ENCODE results near the gene STK10.

STK10 gene

DNA sequence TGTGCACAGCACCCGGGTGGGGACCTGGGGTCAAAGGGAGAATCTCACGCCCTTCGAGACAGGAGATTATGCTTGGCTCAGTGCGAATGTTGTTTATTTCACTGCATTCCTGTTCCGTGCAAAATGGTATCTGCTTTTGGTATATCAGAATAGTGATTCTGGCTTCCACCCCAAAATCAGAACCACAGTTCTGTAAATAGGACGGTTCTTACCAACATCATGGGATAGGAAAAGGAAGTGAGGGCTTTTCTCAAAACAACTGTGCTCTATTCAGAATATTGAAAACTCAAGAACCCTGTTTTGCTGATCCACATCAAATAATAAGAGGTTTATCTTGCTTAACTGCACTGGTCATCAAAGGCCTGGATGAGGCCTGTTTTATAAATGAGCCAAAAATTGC is 129.9 kb downstream of the STK10 start:
- H3K36me3 ChIP-seq (replicated peaks; ENCODE audit: low read depth, low read length): peaks cover 59% of the 10 kb centered on the region
- no peaks in the 10 kb centered on the region; the same call in none of the 2 replicates for H4K20me1 ChIP-seq (ENCODE audit: insufficient read depth, low read length)
- TF ChIP-seq CTCF (IDR thresholded peaks at IDR 0.05; ENCODE audit: low read depth, low read length): no peak
- TF ChIP-seq EZH2phosphoT487 (IDR thresholded peaks at IDR 0.05; ENCODE audit: low read depth): no peak
- H3K4me3 ChIP-seq (ENCODE audit: low read length): no peak overlapping the region
- H3K27ac ChIP-seq (ENCODE audit: low read length): no peak overlapping the region
- no peak overlapping the region for H3K4me2 ChIP-seq (ENCODE audit: low read length)
- no peaks in the 10 kb centered on the region for H3K27me3 ChIP-seq (ENCODE audit: low read depth, low read length)
- H3K9ac ChIP-seq (ENCODE audit: low read length): no peak overlapping the region
- no peaks in the 10 kb centered on the region for H3K9me3 ChIP-seq (ENCODE audit: insufficient read depth, low read length)
- no peak overlapping the region for H2AFZ ChIP-seq (ENCODE audit: low read depth, low read length)
- no peaks in the 10 kb centered on the region for H3K79me2 ChIP-seq (ENCODE audit: low read length)
- no peaks in the 10 kb centered on the region for H3K4me1 ChIP-seq (ENCODE audit: low read length)

GRCh38 chr5:172055996-172056395 is 132.0 kb downstream of the STK10 start:
- Histone ChIP-seq H3K4me3 (ENCODE audit: low read length) (no peak overlapping the region), H3K27ac (ENCODE audit: low read length) (no peak overlapping the region), H3K36me3 (replicated peaks; ENCODE audit: low read depth, low read length) (peaks cover 66% of the 10 kb centered on the region), H3K9ac (ENCODE audit: low read length) (no peak overlapping the region), H3K27me3 (ENCODE audit: low read depth, low read length) (no peaks in the 10 kb centered on the region), H3K9me3 (ENCODE audit: insufficient read depth, low read length) (no peaks in the 10 kb centered on the region), H2AFZ (ENCODE audit: low read depth, low read length) (no peak overlapping the region), H3K79me2 (ENCODE audit: low read length) (no peaks in the 10 kb centered on the region), H4K20me1 (ENCODE audit: insufficient read depth, low read length) (no peaks in the 10 kb centered on the region; the same call in none of the 2 replicates), H3K4me1 (ENCODE audit: low read length) (no peaks in the 10 kb centered on the region), H3K4me2 (ENCODE audit: low read length) (no peak overlapping the region)
- TF ChIP-seq EZH2phosphoT487 (IDR thresholded peaks at IDR 0.05; ENCODE audit: low read depth): no peak
- no peak for TF ChIP-seq CTCF (IDR thresholded peaks at IDR 0.05; ENCODE audit: low read depth, low read length)

DNA sequence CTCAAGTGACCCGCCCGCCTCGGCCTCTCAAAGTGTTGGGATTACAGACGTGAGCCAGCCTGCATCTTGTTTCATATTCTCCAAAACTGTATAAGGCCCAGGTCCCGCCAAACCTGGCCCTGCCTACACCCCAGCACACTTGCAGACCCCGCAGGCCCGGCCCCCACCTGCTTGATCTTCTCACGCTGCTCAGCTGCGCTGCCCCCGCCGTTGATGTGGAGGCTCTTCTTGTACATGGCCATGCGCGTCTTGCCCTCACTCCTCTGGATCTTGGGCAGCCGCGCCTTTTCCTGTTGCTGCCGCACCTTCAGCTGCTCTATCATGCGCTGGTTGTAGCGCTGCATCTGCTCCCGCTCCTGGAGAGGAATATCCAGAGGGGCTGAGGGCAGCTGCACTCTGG is 132.6 kb downstream of the STK10 start:
- Histone ChIP-seq H3K79me2 (ENCODE audit: low read length) (no peaks in the 10 kb centered on the region), H3K27me3 (ENCODE audit: low read depth, low read length) (no peaks in the 10 kb centered on the region), H3K4me3 (ENCODE audit: low read length) (no peak overlapping the region), H4K20me1 (ENCODE audit: insufficient read depth, low read length) (no peaks in the 10 kb centered on the region; the same call in none of the 2 replicates), H3K9me3 (ENCODE audit: insufficient read depth, low read length) (no peaks in the 10 kb centered on the region), H3K4me1 (ENCODE audit: low read length) (no peaks in the 10 kb centered on the region), H2AFZ (ENCODE audit: low read depth, low read length) (no peak overlapping the region), H3K9ac (ENCODE audit: low read length) (no peak overlapping the region), H3K4me2 (ENCODE audit: low read length) (no peak overlapping the region), H3K27ac (ENCODE audit: low read length) (no peak overlapping the region), H3K36me3 (replicated peaks; ENCODE audit: low read depth, low read length) (peaks cover 61% of the 10 kb centered on the region)
- TF ChIP-seq CTCF (IDR thresholded peaks at IDR 0.05; ENCODE audit: low read depth, low read length) (no peak), EZH2phosphoT487 (IDR thresholded peaks at IDR 0.05; ENCODE audit: low read depth) (no peak)

DNA sequence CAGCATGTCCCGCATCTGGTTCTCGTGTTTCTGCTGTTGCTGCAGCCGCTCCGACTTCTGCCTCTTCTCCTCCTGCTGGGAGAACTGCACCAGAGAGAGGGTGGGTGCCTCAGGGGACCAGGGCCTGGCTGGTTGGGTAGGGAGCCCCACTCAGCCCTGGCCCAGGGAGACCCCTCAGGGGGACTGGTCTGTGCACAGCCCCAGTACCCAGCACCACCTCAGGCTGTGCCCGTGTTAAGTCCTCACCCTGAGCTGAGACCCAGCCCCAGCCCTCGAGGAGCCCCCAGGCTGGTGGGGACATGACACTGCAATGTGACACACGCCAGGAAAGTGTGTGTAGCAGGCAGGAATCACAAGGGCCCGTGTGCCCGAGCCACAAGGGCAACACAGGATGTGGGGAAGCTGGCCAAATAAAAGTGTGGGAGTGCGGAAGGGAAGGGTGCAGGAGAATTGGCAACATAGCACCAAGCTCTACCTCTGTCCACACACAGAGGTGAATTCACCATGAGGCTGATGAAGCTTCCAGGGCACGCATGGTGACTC is 133.3 kb downstream of the STK10 start:
- Histone ChIP-seq H3K36me3 (replicated peaks; ENCODE audit: low read depth, low read length) (peaks cover 60% of the 10 kb centered on the region), H3K4me2 (ENCODE audit: low read length) (no peak overlapping the region), H3K9ac (ENCODE audit: low read length) (no peak overlapping the region)

More for the DNA sequence above, 133.3 kb downstream of the STK10 start:
- H3K4me1 ChIP-seq (ENCODE audit: low read length): no peaks in the 10 kb centered on the region
- no peak overlapping the region for H2AFZ ChIP-seq (ENCODE audit: low read depth, low read length)
- no peaks in the 10 kb centered on the region for H3K79me2 ChIP-seq (ENCODE audit: low read length)
- no peaks in the 10 kb centered on the region for H3K9me3 ChIP-seq (ENCODE audit: insufficient read depth, low read length)
- H3K4me3 ChIP-seq (ENCODE audit: low read length): no peak overlapping the region
- no peak for TF ChIP-seq EZH2phosphoT487 (IDR thresholded peaks at IDR 0.05; ENCODE audit: low read depth)
- no peak for TF ChIP-seq CTCF (IDR thresholded peaks at IDR 0.05; ENCODE audit: low read depth, low read length)
- no peaks in the 10 kb centered on the region for H3K27me3 ChIP-seq (ENCODE audit: low read depth, low read length)
- no peaks in the 10 kb centered on the region; the same call in none of the 2 replicates for H4K20me1 ChIP-seq (ENCODE audit: insufficient read depth, low read length)
- no peak overlapping the region for H3K27ac ChIP-seq (ENCODE audit: low read length)

Measured in OCI-LY3 (cell line).